Measurements from ENCODE around the gene DSCAM.

DSCAM gene

DNA sequence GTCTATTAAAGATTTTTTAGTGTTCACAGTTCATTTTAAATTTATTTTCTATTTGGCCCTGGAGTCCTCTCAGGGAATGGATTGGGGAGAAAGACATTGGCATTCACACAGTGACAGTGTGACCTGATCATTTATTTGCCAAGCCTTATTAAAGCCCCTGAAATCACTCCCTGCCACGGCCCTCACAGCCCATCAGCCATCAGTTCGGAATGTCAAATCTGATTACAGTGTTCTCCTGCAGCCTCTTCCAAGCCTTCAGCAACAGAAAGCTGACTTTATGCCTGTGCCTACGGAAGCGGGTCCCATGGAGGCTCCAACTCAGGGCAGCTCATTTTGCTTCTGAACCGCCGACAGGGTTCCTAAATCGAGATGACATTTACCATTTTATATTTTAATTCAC lies 451.2 kb downstream of the DSCAM start:
- DNase-seq (ENCODE audit: low read depth) = no peak
- TF ChIP-seq CTCF (conservative IDR thresholded peaks at IDR 0.05; ENCODE audit: low read depth, low read length) = no peak
- H3K4me3 ChIP-seq (ENCODE audit: low read depth, low read length) = no peak overlapping the region

GRCh38 chr21:40393066-40393465 lies 453.9 kb downstream of the DSCAM start:
- TF ChIP-seq CTCF (conservative IDR thresholded peaks at IDR 0.05; ENCODE audit: low read depth, low read length) = no peak
- no peak overlapping the region for H3K4me3 ChIP-seq (ENCODE audit: low read depth, low read length)
- no peak for DNase-seq (ENCODE audit: low read depth)

DNA sequence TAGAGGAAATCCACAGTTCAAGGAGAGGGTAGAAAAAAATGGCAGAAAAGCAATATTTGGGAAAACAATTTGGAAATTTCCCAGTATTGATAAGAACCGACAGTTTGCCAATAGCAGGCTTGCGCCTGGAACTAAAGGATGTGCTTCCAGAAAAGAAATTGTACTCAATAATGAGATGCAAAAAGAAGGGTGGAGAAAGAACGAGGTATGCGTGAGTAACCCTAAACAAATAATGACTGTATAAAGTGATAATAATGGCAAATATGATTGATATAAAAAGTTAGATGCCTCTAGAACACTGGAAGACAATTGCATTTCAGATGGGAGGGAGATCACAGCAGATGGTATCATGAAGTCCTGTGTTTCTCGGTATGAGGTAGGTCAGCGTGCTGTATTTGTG lies 458.9 kb downstream of the DSCAM start:
- no peak overlapping the region for H3K4me3 ChIP-seq (ENCODE audit: low read depth, low read length)

GRCh38 chr21:40386981-40387747 lies 459.8 kb downstream of the DSCAM start:
- no peak for DNase-seq (ENCODE audit: low read depth)
- H3K4me3 ChIP-seq (ENCODE audit: low read depth, low read length) = no peak overlapping the region
- TF ChIP-seq CTCF (conservative IDR thresholded peaks at IDR 0.05; ENCODE audit: low read depth, low read length) = no peak

More for the DNA sequence above, 458.9 kb downstream of the DSCAM start:
- no peak for TF ChIP-seq CTCF (conservative IDR thresholded peaks at IDR 0.05; ENCODE audit: low read depth, low read length)
- DNase-seq (ENCODE audit: low read depth) = no peak

GRCh38 chr21:40386294-40386911 lies 460.6 kb downstream of the DSCAM start:
- no peak overlapping the region for H3K4me3 ChIP-seq (ENCODE audit: low read depth, low read length)
- peak; percentile 11 for TF ChIP-seq CTCF (conservative IDR thresholded peaks at IDR 0.05; ENCODE audit: low read depth, low read length)
- no peak for DNase-seq (ENCODE audit: low read depth)

GRCh38 chr21:40385883-40386282 lies 461.1 kb downstream of the DSCAM start:
- DNase-seq (ENCODE audit: low read depth) = no peak
- no peak overlapping the region for H3K4me3 ChIP-seq (ENCODE audit: low read depth, low read length)
- TF ChIP-seq CTCF (conservative IDR thresholded peaks at IDR 0.05; ENCODE audit: low read depth, low read length) = no peak

DNA sequence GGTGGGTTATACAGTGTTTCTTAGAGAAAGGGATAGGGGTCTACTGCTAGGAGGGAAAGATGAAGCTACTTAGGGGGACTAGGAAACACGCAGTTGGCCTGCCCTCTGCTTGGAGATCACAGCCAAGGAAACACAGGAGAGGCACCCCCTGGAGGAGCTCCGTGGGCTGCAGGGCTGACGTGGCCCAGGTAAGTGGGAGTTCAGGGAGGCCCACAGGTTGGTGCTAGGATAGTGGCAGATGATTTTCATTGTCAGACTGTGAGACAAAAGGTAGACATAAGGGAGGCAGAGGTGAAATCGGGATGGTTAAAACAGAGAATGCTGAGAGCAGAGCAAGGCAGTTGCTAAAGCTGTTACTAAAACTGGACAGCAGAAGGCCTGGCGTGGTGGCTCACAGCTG lies 463.0 kb downstream of the DSCAM start:
- DNase-seq (ENCODE audit: low read depth) = no peak
- TF ChIP-seq CTCF (conservative IDR thresholded peaks at IDR 0.05; ENCODE audit: low read depth, low read length) = no peak

More for the DNA sequence above, 463.0 kb downstream of the DSCAM start:
- H3K4me3 ChIP-seq (ENCODE audit: low read depth, low read length) = no peak overlapping the region
